HG02981 (cell line): Measurements from ENCODE around the gene ECEL1.

Source experiments
- ATAC-seq: cut with Tn5 transposase; IDR thresholded peaks from one replicate; pipeline ENCODE4 v1.9.1; 2021; ENCODE audit warnings: mild to moderate bottlenecking, moderate library complexity; ENCODE audit not compliant: unreplicated experiment

The ECEL1 gene

DNA sequence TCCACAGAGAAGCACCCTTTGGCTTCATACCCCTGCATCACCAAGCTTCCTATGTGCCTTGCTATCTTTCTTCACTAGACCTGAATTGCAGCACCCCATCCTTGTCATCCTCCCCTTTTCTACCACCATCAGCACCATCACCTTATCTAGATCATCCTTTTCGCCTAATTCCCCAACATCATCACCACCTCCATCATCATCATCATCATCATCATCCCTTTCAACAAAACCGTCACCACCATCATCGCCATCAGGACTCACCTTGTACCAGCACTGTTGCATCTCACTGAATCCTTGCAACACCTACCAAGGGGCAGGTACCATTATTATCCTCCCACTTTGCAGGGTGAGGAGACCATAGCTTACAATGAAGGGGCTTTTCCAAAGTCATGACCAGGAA, 10.8 kb upstream of the ECEL1 start:
- no peak for ATAC-seq

DNA sequence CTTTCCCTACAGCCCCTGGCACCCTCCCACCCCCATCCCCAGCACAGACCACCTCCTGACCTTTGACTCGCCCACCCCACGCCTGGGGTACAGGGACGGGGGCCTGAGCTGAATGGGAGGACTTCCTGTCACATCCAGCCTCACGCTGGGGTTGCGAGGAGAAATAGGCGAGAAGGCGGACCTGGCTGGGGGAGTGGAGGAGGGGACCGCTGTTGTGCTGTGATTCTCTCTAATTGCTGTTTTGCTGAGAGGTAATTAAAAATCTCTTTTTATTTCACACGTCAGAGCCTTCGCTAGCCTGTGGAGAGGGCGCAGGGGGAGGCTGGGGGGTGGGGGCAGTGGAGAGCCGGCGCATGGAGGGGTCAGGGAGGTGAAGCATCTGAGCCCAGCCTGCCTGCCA, 9.7 kb upstream of the ECEL1 start:
- ATAC-seq, result no peak

DNA sequence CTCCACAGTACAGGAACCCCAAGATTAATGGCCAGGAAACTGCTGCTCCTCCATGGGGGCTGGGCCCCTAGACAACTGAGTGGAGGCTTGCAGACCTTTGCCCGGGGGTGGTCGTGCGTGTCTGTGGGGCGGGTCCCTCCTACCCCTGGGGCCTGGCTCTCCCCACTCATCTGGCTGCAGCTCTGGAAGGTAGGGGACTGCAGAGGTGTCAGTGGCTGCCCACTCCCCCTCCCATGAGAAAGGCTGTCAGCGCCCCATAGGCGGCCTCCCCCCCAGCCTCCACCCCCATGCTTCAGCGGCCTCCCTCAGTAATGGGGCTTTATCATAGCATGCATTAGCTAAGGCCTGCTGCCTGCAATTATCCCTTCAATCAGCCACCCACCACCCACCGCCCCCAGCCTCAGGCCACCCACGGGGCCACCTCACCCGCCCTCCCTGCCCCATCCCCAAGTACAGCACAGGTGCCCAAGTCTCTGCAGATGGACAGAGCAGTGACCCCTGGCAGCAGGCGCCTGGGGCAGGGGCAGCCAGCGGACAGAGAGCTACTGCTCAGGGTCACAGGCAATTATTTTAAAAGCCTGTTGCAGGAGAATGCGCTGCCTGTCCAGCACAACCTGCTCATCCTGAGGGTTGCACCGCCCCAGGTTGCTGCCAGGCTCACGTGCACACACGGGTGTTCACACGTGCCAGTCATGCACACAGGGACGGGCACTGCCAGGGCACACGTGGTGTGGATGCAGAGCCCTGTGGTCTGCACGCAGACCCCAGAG, 9.1 kb upstream of the ECEL1 start:
- ATAC-seq, result no peak

DNA sequence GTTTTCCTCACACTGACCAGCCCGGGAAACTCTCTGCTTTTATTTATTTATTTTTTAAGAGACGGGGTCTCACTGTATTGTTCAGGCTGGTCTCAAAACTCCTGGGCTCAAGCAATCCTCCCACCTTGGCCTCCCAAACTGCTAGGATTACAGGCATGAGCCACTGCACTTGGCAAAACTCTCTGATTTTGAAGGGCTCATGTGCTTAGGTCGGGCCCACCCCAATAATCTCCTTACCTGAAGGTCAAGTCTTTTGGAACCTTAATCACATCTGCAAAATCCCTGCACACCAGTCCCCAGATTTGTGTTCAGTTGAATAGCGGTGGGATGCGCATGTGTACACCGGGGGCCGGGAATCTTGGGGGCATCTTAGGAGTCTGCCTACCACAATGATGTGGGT, 7.7 kb upstream of the ECEL1 start:
- ATAC-seq, result no peak

DNA sequence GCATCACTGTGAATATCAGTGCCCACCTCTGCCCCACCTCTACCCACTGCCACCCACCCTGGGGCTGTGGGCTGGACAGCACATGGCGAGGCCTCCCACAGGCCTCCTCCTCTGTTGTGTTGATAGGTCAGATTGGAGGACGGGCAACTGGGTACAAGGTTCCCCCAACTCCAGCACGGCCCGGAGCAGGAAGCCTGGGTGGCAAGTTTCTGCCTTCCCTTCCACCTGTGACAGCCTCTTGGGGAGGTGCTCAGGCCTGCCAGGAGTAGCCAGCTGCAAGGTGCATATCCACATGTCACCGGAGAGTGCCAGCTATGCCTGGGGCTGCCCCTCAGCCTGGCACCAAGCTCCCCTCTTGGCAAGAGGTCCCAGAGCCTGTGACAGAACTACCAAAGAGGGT, 6.9 kb upstream of the ECEL1 start:
- no peak for ATAC-seq

DNA sequence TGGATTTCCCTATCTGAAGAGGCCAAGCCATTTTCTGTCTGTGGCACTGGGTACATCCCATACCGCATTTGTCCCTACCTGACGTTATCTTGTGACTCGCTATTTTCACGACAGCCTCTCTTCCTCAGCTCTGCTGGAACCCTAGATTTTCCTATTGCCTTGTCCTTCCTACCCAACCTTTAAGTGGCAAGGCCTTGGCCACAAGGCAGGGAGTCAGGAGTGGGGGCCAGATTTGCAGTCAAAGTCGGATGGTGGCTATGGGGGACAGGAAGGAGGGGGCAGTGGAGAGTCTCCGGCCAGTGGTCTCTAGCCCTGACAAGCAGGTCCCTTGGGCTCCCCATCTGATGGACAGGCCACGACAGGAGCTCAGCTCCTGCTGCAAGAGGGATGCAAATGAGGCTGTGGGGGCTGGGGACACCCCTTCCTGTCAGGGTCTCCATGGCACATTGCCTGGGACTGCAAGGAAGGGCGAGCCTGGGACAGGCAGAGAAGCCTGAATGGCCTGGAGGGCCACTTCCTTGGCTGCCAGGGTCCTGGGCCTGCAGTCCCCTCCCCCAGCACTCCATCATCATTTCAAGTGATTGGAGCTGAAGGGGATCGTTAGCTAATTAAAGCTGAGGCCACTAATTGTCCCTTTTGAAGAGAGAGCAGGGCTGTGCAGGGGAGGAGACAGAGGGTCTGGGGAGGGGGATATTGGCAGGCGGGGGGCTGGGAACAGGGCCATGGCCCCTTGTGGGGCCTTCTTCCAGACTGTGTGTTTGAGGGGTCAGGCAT, 6.3 kb upstream of the ECEL1 start:
- ATAC-seq, result no peak

DNA sequence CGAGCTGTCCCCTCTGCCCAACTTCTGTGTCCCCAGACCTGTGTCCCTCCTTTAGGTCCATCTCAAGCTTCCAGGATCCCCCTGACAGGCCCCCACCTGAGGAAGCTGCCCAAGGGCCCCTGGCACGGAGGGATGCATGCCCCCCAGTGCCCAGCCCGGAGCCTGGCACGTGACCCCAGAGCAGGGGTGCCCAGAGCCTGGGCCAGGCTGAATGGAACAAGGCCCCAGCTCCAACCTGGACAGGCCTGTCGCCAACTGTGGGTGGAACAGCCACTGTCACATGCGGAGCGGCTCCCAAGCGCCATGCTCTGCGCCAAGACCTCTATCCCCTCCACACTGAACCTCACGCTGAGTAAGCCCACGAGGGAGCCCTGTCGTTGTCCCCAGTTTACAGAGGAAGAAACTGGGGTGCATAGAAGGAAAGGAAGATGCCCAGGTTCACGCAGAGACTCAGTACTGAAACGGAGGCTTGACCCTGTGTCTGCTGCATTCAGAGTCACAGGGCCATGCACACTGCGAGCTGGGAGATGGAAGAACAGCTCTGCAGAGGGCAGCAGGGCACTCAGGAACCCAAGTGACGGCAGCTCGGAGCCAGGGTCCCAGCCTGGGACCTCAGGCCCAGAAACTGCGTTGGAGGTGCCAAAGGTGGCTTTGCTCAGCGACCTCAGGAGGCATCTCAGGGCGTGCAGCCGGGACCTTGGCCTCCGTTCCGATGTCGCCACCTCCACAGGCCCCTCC, 5.5 kb upstream of the ECEL1 start:
- no peak for ATAC-seq

DNA sequence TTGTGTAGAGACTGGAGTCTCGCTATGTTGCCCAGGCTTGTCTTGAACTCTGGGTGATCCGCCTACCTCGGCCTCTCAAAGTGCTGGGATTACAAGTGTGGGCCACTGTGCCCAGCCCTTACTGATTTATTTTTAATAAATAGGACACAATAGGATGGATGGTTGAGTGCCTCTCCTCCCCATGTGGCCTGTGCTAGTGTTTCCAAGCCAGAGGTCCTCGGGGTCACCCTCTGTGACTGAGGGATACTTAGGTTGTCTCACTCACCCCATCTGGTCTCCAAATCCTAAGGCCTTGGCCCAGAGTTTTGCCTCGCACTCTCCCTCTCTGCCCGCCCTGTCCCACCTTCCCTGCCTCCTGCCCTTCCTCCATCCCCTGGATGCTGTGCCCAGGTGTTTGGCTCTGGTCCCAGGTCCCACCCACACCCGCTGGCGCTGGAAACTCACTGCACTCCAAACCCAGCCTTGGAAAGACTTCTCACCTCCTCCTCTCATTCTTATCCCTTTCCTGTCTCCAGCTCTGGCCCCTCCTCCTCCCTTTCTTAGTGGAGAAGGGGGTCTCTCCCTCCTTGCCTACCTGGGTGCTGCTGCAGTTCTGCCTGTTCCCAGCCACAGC, 4.7 kb upstream of the ECEL1 start:
- no peak for ATAC-seq

DNA sequence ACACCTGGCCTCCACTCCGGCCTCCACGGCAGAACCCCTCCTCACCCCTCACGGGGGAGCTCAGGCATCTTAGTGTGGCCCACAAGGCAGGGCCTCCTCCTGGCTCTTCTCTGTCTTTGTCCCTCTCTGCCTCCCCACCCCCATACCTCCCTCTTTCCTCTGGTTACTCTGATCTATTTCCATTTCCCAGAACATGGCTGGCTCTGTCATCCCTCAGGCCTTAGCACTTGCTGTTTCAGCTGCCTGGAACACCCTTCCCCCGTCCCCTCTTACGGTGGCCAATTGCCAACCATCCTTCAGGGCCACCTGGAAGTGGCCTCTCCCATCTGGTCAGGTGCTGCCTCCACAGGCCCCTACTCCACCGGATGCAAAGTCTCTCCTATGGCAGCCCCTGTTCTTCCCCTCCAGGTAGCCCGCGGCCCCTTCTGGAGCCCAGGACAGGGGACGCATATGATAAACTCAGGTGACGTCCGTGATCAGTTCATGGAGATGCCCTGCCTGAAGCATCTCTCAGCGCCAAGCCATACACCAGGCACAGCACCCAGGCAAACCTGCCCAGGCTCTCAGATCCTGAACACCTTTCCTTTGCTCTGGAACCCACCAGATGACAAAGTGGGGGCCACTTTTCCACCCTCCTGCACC, 3.6 kb upstream of the ECEL1 start:
- ATAC-seq, result no peak

DNA sequence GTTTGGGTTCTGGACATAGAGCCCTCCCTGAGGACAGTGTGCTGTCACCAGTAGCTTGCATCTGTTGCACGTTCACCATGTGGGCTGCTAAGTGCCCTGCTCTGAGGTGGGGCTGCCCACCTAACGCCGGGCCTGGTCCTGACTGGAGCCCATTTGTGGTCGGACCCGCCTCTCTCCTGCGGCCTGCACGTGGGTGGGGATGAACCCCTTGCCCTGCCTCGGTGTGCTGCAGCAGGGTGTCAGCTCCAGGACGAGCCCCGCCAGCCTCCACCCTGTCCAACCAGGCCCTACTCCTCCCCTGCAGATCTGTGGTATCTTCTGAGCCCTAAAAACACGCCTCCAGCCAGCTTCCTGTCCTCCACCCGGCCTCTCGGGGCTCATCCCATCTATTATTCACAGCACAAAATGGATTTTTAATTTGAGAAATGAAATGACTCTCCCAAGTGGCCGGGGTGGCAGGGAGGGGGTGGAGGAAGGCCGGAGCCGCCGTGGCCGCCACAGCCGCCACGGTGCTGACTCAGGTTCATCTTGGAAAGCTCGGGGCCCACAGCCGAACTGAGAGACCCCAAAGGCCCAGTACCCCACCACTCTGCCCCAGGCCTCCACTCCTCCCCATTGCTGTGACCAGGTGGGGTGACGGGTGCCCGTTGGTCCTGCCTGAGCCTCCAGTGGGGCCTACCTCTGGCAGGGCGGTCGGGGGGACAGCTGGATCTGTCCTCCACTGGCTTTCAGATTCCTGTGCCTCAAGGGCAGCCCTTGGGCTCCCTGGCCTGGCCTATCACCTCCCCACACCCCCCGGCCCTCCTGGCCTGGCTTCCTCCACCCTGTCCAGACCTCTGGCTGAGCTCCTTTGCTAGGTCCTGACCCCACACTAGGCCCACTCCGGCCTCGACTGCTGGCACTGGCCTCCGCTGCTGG, 2.8 kb upstream of the ECEL1 start:
- no peak for ATAC-seq

DNA sequence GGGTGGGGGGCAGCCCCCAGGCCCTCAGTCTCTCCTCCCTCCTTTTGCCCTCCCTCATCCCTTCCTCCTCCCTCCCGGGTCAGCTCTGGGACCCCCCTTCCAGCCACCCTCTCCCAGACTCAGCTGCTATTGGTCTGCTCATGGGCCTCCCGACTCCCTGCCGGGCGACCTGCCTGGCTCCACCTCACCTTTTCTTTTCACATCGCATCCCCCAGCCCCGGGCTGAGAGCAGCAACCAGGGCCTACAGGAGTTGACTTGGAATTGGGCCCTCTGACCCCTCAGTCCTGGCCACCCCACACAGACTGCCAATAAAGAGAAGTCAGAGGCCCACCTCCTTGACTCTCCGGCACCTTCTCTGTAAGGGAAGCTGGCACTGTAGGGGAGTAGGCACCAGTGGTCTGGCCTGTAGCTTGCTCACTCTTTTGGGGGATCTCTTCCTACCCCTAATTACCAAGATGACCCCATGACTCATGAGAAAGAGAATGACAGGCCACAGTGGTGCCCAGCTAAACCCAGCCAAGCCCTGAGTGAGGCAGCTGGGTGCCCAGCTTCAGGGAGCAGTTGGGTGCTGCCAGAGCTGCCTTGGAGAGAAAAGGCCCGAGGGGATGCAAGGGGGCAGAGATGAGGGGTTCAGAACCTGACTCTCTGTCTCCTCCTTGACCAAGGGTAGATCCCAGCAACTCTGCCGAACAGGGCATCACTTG, 2.0 kb upstream of the ECEL1 start:
- ATAC-seq, result no peak

DNA sequence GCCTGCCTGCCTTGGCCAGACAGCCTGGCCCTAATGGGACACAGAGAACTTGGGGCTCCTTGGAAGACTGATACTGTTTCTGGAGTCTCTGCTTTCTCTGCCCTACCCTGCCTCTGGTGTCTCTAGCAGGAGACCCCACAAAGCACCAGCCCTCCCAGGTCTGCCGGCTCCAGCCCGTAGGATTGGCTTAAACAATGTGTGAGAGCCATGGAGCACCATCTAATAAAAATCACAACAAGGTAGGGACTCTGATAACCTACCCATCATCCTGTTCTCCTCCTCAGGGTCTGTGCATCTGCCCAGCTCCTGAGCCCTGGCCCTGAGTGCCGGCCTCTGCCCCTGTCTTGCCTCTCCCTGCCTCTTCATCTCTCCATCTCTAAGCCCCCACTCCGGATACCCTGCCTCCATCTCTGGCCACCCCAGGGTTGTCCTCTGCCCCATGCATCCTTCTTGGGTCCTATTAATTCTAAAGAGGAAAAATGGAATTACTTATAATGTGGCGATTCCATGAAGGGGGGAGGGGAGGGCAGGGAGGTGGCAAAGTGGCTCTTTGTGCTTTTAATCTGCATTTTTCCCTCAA, 1.2 kb upstream of the ECEL1 start:
- no peak for ATAC-seq

DNA sequence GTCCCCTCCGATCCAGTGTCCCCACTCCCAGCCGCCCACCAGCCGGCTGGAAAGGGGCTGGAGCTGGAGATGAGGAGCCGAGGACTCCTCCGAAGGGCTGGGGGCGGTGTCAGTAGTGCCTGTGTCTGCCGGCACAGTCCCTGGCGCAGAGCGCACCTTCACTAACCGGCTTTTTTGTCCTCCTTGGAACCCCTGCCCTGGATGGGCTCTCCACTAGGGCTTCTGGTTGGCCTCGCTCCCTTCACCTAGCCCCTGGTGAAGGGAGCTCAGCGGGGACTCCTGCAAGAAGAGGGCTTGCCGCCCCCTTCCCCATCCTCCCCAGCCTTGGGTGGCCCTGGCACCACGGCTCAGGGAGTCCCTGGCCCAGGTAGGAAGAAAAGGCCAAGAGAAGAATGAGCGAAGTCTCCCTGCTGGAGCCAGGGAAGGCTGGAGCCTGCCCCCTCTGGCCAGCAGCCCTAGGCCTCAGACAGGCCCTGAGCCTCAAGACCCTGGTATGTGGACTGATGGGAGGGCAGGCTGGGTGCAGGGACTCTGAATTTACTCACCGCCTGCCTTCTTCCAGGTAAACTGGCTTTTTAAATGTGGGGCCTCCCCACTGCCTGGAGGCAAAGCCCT, 570 bp upstream of the ECEL1 start:
- no peak for ATAC-seq

DNA sequence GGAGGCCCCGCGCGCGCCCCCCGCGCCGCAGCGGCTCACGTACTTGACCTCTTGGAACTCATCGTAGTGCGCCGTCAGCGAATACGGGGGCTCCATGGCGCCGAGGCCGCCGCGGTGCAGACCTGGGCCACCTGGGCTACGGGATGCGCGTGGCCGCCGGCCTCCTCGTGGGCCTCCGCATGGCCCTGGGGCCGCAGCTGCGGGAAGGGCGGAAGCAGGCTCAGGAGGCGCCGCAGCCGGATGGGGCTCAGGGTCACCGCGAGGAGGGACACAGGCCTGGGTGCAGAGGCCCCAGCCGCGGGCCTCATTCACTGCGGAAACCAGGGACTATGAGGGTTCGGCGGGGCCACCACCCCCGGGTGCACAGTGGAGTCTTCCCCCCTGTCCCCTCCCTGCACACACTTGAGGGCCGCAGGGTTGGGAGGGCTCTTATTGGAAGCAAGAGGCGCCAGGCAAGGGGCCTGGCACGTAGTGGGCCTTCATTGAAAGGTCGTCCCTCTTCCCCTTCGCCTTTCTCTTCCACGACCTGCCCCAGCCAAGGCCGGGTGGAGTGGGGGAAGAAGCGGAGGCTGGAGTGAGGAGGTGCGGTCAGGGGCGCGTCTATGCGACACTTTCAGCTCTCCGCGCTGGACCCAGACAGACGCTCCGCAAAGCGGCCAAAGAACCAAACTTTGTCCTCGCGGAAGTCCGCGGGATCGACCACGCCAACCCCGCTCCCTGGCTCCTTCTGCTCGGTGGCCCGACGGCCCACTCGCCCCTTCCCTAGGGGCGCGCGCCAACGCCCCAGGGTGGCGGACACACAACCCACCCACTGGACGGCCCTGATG, 863 bp downstream of the ECEL1 start:
- ATAC-seq, result no peak

DNA sequence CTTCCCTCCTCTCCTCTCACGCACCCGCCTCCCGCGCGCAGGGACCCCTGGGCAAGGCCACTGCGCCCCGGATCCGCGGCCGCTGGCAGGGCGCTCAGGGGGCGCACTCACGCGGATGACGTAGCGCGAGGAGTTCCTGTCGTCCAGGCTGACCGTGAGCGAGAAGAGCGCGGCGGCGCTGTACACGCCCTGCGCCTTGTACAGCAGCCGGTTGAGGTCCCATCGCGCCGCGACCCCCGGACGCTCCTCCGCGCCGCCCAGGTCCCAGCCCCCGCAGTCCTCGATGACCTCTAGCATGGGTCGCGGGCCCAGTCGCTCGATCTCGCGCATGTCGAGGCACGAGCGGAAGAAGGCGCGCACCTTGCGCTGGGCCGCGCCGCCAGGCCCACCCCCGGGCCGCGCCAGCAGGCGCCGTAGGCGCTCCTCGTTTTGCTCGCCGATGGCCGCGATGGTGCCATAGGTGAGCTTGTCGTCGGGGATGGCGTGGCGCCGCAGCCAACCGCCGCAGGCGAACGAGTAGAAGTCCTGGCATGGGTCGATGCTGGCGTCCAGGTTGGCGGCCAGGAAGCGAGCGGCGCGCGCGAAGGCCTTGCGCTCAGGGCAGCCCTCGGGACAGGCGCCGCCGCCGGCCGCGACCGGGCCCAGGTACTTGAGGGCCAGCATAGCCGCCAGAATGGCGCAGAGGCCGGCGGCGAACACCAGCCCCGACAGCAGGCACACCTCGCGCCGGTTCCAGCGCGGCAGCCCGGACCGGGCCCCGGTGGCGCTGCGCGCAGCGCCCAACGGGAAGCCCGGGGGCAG, 1.7 kb downstream of the ECEL1 start:
- no peak for ATAC-seq

DNA sequence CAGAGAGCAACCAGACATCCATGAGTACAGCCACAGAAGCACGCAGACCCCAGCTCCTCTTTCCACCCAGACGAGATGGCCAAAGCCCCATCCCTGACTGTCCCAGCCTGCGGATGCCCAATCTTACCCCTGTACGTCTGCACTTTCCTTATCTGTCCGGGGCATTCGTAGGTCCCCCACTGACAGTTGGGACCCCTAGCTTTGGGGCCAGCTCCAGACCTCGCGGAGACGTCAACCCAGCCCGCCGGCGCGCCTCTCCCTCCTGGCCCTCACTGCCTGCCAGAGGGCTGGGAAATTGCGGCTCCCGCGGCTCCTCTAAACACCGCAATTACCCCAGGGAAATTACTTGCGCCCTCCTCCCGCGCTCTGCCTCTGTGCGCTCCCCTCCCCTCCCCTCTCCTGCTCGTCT, 2.3 kb downstream of the ECEL1 start:
- no peak for ATAC-seq
